Stimulated activated CD4-positive, alpha-beta T cell treated with anti-CD3 and anti-CD28 coated beads, Interleukin-15, amount 100 ng/mL, for 48 hours (primary cell): Measurements from ENCODE around the gene AP5S1.
"Not testable (repeated sequence)": the region's sequence is repeated elsewhere in the genome, so short reads cannot be mapped to it uniquely, and the experiment has no call there.

ENCODE experiments used
- DNase-seq, 2 donors: peaks; one replicate each; pipeline ENCODE4 v3.0.0-alpha.2; 2020; ENCODE audit warnings: low read depth in 2 of 2

Gene AP5S1

GRCh38 chr20:3812975-3813847, 7.1 kb upstream of the AP5S1 start:
- no peak for DNase-seq

DNA sequence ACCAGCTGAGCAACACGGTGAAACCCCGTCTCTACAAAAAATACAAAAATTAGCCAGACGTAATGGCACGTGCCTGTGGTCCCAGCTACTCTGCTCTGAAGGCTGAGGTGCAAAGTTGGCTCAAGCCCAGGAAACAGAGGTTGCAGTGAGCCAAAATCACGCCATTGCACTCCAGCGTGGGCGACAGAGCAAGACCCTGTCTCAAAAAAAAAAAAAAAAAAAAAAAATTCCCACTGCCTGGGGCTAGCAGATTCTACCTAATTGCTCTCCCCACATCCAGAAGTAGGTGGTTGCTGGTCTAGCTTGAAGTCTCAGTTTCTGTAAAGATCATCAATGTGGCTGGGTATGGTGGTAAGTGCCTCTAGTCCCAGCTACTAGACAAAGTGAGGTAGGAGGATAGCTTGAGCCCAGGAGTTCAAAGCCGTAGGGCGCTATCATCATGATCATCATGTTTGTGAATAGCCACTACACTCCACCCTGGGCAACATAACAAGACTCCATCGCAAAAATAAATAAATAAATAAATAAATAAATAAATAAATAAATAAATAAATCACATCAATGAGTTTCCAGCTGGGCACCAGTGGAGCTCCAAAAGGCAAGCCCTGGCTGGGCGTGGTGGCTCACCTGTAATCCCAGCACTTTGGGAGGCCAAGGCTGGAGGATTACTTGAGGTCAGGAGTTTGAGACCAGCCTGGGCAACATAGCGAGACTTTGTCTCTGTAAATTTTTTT, 6.3 kb upstream of the AP5S1 start:
- DNase-seq, result no peak

DNA sequence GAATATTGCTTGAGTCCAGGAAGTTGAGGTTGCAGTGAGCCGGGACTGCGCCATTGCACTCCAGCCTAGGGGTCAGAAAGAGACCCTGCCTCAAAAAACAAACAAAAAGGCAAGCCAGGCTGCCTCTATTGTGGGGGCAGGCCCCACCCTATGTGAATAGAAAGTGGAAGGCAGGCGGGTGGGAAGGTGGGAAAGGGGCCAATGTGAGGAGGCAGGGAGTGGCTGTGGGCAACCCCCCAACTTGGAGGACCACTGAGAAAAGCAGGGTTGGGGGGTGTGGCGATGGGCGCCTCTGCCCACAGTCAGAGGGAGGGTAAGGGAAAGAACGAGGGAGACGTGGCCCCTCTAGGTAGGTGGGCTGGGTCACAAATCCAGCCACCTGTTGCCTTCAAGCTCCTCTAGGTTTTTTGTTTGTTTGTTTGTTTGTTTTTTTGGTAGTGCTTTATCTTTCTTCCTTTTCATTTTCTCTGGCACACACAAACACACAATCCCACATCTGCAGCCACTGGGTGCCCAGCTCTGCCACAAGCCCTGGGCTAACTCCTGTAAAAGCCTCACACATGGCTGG, 5.3 kb upstream of the AP5S1 start:
- no peak for DNase-seq

DNA sequence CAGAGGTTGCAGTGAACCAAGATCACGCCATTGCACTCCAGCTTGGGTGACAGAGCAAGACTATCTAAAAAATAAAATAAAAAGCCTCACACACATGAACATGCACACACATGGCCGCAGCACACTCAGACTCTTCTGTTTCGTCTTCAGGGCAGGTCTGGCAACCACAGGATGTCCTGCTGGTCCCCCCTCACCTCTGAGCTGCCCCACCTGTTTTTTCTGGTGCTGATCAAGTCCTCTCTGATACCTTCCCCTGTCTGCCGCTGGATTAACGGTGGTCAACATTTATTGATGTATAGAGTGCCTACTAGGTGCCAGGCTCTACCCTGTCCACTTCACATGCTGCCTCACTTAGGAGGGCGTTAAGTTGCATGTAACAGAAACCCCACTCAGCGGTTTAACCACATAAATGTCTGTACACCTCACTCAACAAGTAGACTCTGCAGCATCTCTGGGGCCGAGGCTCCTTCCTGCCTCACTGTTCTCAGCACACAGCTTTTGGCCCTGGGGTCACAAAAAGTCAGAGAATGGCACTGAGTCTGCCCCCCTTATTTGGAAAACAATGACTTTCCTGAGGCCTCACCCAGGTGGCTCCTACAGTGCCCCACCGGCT, 4.5 kb upstream of the AP5S1 start:
- DNase-seq, result no peak

DNA sequence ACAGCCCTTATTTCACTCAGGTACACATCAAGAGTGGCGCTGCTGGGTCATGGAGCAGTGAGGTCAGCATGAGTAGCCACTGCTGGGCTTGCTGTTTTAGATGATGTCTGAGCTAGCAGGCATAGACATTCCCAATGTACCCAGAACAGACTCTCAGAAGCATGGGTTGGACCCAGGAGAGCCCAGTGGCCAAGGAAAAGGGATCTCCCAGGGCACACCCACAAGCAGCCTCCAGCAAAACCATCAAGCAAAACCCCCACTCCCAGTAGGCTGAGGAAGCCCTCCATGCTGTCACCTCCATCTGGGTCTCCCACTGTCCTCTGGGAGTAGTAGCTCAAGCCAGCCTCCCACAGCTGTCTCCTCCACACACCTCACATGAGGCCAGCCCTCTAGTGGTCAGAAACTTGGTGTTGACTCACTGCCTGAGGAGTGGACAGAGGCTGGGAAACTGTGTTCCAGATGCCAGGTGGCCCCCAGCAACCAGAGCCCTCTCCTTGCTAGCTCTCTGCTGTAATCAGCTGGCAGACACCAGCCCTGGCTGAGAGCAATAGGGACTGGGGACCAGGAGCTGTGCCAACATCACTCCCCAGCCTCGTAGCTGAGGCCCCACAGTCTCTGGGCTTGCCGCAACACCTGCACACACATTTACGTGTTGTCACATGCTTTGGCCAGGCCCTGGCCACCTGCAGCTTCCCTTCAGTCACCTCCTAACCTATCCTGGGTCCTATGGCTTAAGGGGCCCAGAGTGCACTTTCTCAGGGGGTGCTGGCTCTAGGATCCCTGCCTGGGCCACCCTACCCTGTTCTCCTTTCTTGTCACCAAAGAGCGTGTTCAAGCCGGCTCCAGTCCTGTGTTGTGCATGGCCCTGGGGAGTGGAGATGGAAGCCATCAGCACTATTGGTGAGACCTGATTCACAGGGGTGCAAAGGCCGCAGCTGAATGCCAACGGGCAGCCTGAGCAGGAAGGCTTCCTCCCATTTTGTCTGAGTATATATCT, 1.9 kb upstream of the AP5S1 start:
- no peak for DNase-seq

DNA sequence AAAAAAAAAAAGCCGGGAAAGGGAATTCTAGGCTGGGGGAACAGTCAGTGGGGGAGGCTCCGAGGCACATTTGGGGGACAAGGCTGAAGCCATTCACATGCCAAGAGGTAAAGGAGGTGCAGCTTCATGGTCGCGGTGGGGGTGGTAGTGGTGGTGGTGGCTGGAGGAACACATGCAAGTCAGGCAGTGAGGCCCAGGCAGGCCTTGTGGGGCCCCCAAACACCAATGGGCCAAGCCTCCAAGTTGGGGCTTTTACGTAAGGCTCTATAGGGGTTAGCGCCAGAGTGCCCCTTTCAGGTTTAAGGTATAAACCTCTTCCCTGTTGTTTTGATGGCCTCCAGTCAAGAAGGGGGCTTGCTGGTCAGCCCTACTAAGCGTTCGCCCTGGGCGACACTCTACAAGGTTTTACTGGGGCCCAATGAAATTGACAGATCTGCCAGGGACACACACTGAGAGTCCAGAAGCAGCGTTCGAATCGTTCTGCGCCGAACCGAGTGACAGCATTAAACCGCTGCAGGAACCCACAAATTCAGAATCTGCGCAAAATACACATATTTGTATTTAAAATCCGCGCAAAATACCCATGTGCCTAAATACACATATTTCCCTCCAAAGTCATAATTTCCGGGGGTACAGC, 818 bp upstream of the AP5S1 start:
- no peak for DNase-seq

GRCh38 chr20:3820901-3821727, 767 bp downstream of the AP5S1 start:
- DNase-seq, result no peak

GRCh38 chr20:3821996-3822395, 1.6 kb downstream of the AP5S1 start:
- no peak for DNase-seq

GRCh38 chr20:3823881-3824280, 3.5 kb downstream of the AP5S1 start:
- DNase-seq, result no peak

DNA sequence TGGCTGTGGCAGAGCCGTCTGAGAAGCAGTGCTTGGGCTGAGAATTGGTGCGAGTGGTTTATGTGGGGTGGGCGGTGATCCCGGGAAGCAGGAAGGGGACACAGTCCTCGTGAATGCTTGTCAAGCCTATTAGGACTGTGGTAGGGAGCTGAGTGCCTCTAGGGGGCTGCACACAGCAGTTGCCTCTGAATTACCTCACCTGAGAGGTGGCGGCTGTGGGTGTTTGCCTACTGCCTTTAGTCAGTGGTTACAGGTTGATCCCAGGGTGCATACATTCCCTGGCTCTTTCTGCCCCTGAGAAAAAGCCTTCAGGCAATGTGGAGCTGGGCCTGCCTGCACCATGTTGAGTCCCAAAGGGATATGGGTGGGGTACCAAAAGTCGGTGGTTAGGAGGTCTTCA, 5.2 kb downstream of the AP5S1 start:
- no peak for DNase-seq

GRCh38 chr20:3826420-3826819, 6.1 kb downstream of the AP5S1 start:
- DNase-seq, result no peak

GRCh38 chr20:3828798-3829197, 8.5 kb downstream of the AP5S1 start:
- no peak for DNase-seq

DNA sequence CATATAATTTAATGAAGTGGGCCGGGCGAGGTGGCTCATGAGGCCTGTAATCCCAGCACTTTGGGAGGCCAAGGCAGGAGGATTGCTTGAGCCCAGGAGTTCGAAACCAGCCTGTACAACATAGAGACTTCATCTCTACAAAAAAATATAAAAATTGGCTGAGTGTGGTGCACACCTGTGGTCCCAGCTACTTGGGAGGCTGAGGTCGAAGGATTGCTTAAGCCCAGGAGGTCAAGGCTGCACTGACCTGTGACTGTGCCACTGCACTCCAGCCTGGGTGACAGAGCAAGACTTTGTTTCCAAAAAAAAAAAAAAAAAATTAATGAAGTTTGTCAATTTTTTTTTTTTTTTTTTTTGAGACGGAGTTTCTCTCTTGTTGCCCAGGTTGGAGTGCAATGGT, 9.5 kb downstream of the AP5S1 start:
- DNase-seq, result not testable (repeated sequence)

GRCh38 chr20:3836132-3836531, 15.8 kb downstream of the AP5S1 start:
- DNase-seq, result no peak

DNA sequence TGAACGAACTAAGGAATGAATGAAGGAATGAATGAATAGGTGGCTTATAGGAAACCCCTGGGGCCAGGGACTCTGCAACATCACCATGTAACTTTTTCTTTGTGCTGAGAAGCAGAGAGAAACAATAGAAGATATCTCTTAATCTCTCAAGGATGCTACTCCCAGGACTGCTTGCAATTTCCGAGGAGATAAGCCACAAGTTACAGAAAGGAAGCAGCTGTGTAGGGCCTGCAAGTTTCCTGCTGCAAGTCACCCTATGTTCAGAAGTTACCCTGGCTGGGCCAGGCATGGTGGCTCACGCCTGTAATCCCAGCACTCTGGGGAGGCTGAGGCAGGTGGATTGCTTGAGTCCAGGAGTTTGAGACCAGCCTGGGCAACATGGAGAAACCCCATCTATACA, 19.0 kb downstream of the AP5S1 start:
- DNase-seq, result no peak

DNA sequence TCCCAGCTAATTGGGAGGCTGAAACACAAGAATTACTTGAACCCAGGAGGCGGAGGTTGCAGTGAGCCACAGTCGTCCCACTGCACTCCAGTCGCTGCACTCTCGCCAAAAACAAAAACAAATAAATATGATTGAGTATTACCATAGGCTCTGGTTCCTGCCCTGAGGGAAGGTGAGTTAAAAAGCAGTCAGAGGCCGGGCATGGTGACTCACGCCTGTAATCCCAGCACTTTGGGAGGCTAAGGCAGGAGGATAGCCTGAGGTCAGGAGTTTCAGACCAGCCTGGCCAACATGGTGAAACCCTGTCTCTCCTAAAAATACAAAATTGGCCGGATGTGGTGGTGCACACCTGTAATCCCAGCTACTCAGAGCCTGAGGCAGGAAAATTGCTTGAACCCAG, 19.9 kb downstream of the AP5S1 start:
- not testable (repeated sequence) for DNase-seq

GRCh38 chr20:3842348-3842930, 22.1 kb downstream of the AP5S1 start:
- no peak for DNase-seq

GRCh38 chr20:3843490-3843889, 23.1 kb downstream of the AP5S1 start:
- no peak for DNase-seq

DNA sequence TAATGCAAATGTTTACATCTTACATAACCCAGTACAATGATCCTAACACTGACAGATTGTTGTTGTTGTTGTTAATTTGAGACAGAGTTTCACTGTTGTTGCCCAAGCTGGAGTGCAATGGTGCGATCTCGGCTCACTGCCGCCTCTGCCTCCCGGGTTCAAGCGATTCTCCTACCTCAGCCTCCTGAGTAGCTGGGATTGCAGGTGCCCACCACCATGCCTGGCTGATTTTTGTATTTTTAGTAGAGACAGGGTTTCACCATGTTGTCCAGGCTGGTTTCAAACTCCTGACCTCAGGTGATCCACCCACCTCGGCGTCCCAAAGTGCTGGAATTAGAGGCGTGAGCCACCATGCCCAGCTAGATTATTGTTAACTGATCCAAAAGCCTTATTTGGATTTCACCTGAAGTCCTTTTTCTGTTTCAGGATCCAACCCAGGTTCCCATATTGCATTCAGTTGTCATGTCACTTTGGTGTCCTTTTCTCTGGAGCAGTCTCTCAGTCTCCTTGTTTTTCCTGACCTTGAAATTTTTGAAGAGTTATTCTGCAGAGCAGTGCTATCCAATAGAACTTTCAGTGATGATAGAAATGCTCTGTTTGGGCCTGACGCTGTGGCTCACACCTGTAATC, 23.8 kb downstream of the AP5S1 start:
- not testable (repeated sequence) for DNase-seq
